ENCODE data around the gene FRY. TPM values are rescaled to one million over a fixed set of nuclear protein-coding genes. Genes with fewer than 3 reads are reported as not detected.

The FRY gene
- total and polyA plus RNA-seq, 9 of the 15 experiments (the other 6 are each of a cell fraction or from before 2014, with no cell fraction given): 0.03 to 0.31 (median 0.11) TPM; not detected in 3

DNA sequence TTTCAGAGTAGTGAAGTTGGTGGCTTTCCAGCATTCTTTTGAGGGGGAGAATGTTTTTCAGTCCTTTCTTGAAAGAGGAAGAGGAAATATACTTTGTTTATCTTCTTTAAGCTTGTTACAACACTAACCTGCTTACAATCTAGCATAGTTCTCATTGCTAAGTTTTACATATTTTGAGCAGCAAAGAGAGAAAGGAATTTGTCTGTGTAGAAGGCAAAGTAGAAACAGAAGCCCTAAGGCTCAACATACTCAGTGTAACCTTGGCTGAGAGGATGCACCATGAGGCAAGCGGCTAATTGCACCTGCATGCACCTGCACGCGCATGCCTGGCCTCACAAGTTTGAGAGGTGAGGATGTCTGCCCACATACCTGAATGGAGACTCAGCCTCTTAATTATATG is 2.2 kb downstream of the FRY start (continued):
- TF ChIP-seq ZNF407 (IDR thresholded peaks at IDR 0.05; ENCODE audit: low read depth): no peak
- no peak for TF ChIP-seq POLR2AphosphoS5 (IDR thresholded peaks at IDR 0.05; ENCODE audit: control insufficient read depth, insufficient read depth, low read depth, low read length)
- no peak for TF ChIP-seq CCNT2 (IDR thresholded peaks at IDR 0.05; ENCODE audit: borderline replicate concordance, extremely low read depth, insufficient read length, low read depth, low read length)

Data from K562 (cell line).